HG02981 (cell line): ENCODE measurements around the gene TNIK.

Source experiments
- ATAC-seq: cut with Tn5 transposase; IDR thresholded peaks from one replicate; pipeline ENCODE4 v1.9.1; 2021; ENCODE audit warnings: mild to moderate bottlenecking, moderate library complexity; ENCODE audit not compliant: unreplicated experiment

The TNIK gene

GRCh38 chr3:171018156-171018935 is 441.9 kb downstream of the TNIK start:
- ATAC-seq: no peak

DNA sequence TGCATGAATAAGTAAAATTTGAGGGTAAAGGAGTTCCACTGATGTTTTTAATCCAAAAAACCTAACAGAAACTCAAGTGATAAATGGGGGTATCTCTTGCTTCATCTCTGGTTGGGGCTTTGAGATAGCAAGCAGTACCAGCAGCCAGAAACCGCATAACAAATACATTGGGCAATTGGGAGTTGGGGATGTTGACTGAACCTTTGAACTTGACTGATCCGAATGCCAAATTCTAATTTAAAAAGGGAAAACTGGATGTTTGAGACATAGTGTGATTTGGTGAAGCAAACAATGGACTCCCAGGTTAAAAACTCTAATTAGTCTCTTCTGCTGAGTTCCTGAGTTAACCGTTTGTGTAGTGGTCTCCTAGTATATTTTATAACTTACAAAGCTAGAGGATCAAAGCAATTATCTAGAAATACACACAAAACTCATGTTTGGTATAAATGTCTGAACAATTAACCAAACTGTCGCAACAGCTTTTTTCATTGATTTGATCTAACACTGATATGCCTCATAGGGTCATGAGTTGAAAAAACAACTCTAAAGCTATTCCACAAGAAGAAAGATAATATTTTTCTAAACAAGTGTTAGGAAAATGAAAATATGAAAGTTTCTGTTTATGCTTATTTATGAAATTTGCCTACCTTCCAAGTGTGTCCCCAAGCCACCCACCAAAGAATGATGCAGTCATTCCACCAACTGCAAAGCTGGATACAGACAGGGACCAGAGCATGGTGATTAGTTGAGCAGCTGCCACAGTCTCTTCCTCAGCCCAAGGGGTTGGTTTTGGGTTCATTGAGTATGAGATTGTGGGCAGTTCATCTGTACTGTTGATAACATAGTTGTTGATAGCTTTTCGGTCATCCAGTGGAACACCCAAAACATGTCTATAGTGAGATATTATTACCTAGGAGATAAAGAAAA is 446.1 kb downstream of the TNIK start:
- no peak for ATAC-seq

DNA sequence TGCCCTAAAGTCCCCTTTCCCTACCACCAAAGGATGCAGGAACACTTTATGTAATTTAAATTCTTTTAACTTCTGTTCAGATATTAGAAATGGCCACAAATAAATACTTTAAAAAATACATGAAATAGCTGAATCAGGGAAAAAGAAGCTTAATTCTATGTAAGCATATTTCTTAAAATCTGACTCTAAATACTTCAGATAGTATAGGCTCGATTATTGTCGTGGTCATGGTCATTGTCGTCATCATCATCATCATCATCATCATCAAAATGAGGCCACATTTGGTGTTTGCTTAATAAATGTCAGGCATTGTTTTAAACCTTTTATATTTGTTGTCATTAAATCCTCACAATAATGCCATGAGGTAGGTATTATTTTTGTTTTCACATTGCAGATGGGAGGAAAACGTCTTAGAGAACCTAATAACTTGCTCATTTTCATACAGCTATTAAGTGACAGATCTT is 448.3 kb downstream of the TNIK start:
- ATAC-seq: no peak
